ENCODE results near the gene NUP214. TPM values are rescaled to one million over a fixed set of nuclear protein-coding genes. Genes with fewer than 3 reads are reported as not detected.

Gene NUP214
- total RNA-seq, 2 donors from 2014 or later = 43.9 to 115 TPM

DNA sequence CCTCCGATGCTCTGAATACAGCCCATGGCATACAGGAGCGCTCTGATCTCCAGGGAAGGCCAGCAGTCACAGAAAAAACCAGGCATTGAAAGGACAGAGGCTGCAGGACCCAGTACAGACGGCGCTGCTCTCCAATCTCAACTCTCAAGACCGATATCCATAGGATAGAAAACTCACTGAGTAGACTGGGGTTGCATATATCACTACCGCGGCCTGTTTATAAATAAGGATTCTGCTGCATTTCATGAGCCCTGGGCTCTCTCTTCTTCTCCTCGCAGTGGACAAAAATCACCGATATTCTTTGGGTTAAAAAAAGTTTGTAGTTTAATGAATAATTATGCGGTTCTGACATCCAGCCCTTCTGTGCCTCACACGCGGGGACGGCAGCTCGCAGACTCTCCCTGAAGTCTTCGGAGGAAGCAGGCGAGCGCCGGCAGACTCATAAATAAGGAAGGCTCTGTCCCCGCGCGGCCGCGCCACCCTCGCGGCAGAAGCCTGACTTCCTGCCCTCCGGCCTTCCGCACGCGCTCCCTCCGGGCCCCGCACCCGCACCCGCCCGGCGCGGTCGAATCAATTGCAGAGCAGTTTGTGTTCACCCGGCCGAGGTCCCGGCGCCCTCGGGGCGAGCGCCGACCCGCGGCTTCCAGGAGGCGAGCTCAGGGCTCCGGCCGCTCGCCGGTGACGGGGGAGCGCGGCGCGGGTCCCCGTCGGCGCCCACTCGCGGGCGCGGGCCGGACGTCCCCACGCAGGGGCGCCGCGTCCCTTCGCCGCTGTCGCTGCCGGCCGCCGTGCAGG lies 150.9 kb downstream of the NUP214 start, which contains the start of gene FAM78A:
FAM78A (minus strand) TSS at position 417 of the 795 bp plus-strand sequence; CDS start at position 86, 331 bp downstream.
- peak within 1 kb of the TSS; percentile 35 to 51 for H3K27ac ChIP-seq
- H3K4me3 ChIP-seq = peak within 1 kb of the TSS; percentile 47 to 63
- intact Hi-C loops (cut with DNase I) = loop anchor here (5.0 kb wide), 1 partner anchor 51 kb away; no protein-coding TSS in a partner anchor
- no peak for TF ChIP-seq POLR2AphosphoS5 (IDR thresholded peaks at IDR 0.05)
- no peak for TF ChIP-seq POLR2A (IDR thresholded peaks at IDR 0.05)
- TF ChIP-seq, protein P1, sequence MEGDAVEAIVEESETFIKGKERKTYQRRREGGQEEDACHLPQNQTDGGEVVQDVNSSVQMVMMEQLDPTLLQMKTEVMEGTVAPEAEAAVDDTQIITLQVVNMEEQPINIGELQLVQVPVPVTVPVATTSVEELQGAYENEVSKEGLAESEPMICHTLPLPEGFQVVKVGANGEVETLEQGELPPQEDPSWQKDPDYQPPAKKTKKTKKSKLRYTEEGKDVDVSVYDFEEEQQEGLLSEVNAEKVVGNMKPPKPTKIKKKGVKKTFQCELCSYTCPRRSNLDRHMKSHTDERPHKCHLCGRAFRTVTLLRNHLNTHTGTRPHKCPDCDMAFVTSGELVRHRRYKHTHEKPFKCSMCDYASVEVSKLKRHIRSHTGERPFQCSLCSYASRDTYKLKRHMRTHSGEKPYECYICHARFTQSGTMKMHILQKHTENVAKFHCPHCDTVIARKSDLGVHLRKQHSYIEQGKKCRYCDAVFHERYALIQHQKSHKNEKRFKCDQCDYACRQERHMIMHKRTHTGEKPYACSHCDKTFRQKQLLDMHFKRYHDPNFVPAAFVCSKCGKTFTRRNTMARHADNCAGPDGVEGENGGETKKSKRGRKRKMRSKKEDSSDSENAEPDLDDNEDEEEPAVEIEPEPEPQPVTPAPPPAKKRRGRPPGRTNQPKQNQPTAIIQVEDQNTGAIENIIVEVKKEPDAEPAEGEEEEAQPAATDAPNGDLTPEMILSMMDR (IDR thresholded peaks at IDR 0.05) = no peak
- H3K27me3 ChIP-seq (replicated peaks; ENCODE audit: insufficient read depth) = no peaks in the 10 kb centered on the region
- no peak for DNase-seq (ENCODE audit: low spot score)
- WGBS = 26% methylated on average over 26 of the region's 76 CpGs
- H3K36me3 ChIP-seq = no peaks in the 10 kb centered on the region
- H3K4me1 ChIP-seq (replicated peaks) = no peaks in the 10 kb centered on the region
- no peaks in the 10 kb centered on the region for H3K9me3 ChIP-seq

DNA sequence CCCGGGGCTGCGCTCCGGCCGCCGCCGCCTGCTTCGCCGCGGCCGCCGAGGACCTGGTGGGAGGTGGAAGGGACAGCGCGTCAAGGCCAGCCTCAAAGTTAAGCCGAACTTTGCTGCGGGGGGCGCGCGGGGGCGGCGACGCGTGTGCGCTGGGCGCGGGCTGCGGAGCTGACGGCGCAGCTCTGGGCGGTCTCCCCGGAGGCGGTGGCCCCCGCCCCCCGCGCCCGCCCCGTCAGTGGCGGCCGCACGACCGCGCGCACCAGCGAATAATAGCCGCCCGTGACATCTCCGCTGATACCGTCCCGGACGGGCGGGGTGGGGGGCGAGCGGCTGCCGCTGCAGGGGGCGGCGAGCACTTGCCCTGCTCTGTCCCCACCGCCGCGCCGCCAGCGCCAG lies 151.5 kb downstream of the NUP214 start:
- Histone ChIP-seq H3K9me3 (no peaks in the 10 kb centered on the region), H3K27me3 (replicated peaks; ENCODE audit: insufficient read depth) (no peaks in the 10 kb centered on the region), H3K27ac (no peak overlapping the region), H3K36me3 (no peaks in the 10 kb centered on the region), H3K4me3 (peak overlapping the region; percentile 47 to 63), H3K4me1 (replicated peaks) (no peaks in the 10 kb centered on the region)
- intact Hi-C loops (cut with DNase I) = loop anchor here (5.0 kb wide), 1 partner anchor 50 kb away; no protein-coding TSS in a partner anchor
- no peak for DNase-seq (ENCODE audit: low spot score)
- TF ChIP-seq, protein P1 (IDR thresholded peaks at IDR 0.05) = no peak
- TF ChIP-seq POLR2AphosphoS5 (IDR thresholded peaks at IDR 0.05) = no peak
- no peak for TF ChIP-seq POLR2A (IDR thresholded peaks at IDR 0.05)
- WGBS = 1% methylated on average over 24 of the region's 60 CpGs

DNA sequence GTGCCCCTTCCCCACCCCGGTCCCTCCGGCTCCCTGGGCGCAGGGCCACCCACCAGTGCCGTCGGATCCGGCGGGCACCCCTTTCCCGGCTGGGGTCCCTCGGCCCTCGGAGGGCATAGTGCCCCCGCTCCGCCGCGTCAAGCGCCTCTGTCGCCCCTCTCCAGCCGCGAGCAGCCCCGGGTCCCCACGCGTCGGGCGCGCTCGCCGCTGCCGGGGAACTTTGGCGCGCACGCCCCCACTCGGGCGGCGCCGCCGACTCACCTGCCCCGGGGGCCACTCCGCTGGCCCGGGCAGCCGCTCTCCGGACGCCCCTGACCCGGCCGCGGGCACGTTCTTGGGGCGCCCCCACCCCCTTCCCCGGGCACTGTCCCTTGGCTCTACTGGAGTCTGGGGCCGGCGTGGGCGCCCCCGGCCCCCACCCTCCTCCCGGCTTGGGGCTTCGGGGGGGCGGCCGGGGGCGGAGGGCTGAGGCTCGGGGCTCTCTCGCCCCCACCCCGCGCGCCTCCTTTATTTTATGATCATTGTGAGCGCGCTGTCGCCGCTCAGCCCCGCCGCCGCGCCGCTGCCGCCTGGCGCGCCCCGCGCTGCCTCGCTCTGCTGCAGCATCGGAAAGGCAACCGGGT lies 152.0 kb downstream of the NUP214 start:
- Histone ChIP-seq H3K36me3 (no peaks in the 10 kb centered on the region), H3K4me3 (peak overlapping the region; percentile 47 to 63), H3K27me3 (replicated peaks; ENCODE audit: insufficient read depth) (no peaks in the 10 kb centered on the region), H3K9me3 (no peaks in the 10 kb centered on the region), H3K27ac (peak overlapping the region; percentile 35 to 51), H3K4me1 (replicated peaks) (no peaks in the 10 kb centered on the region)
- WGBS = 1% methylated on average over 62 of the region's 78 CpGs
- intact Hi-C loops (cut with DNase I) = loop anchor here (5.0 kb wide), 1 partner anchor 50 kb away; no protein-coding TSS in a partner anchor
- no peak for DNase-seq (ENCODE audit: low spot score)
- TF ChIP-seq, protein P1 (IDR thresholded peaks at IDR 0.05) = no peak
- TF ChIP-seq POLR2AphosphoS5 (IDR thresholded peaks at IDR 0.05) (no peak), POLR2A (IDR thresholded peaks at IDR 0.05) (no peak)

DNA sequence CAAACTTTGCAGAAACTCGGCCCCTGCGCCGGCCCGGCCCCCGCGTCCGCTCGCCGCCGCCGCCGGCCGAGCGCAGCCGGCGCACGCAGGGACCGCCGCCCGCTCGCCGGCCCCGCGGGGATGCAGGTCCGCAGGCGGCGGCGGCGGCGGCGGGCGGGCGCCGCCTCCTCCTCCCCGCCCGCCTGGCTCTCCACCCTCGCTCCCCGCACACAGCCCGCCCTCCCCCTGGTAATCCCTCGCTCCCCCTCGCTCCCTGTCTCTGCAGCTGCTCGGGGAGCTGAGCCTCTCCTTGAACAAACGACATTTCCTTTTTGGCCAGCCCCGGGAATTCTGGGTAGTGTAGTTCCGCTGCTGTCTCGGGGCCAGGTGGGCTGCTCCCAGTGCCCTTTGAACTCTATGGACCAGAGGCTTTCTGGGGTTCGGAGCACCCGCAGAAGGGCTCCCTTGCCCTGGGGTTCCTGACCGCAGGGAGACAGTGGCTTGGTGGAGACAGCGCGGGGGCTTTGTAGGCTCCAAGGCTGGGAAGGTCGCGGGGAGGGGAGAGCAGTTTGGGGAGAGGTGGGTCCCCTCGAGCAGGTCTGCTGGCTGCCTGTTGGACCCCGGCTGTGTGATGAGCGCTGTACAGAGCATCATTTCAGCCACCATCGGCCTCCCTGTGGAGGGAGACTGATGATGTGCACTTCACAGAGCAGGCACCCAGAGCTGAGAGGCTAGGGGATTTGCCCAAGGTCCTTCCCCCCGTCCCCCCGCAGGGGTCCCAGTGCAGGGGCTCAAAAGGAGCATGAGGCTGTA lies 152.7 kb downstream of the NUP214 start:
- no peaks in the 10 kb centered on the region for H3K4me1 ChIP-seq (replicated peaks)
- DNase-seq (ENCODE audit: low spot score) = peak; percentile 69
- intact Hi-C loops (cut with DNase I) = loop anchor here (5.0 kb wide), 1 partner anchor 49 kb away; no protein-coding TSS in a partner anchor
- peak overlapping the region; percentile 47 to 63 for H3K4me3 ChIP-seq
- H3K36me3 ChIP-seq = no peaks in the 10 kb centered on the region
- peak overlapping the region in 1 of 2 donors; percentile 35 for H3K27ac ChIP-seq
- TF ChIP-seq POLR2AphosphoS5 (IDR thresholded peaks at IDR 0.05) (peak; percentile 80), POLR2A (IDR thresholded peaks at IDR 0.05) (no peak)
- TF ChIP-seq, protein P1 (IDR thresholded peaks at IDR 0.05) = no peak
- WGBS = 12% methylated on average over 47 of the region's 59 CpGs
- no peaks in the 10 kb centered on the region for H3K27me3 ChIP-seq (replicated peaks; ENCODE audit: insufficient read depth)
- H3K9me3 ChIP-seq = no peaks in the 10 kb centered on the region

All from prostate gland (tissue), 2 donors.